Measurements from ENCODE around the gene PLA2G4B.

PLA2G4B gene

GRCh38 chr15:41873711-41874110, 35.1 kb downstream of the PLA2G4B start:
- H3K27ac ChIP-seq, result no peak overlapping the region
- TF ChIP-seq CTCF (conservative IDR thresholded peaks at IDR 0.05), result no peak

GRCh38 chr15:41874736-41875135, 36.1 kb downstream of the PLA2G4B start:
- H3K27ac ChIP-seq, result no peak overlapping the region
- no peak for TF ChIP-seq CTCF (conservative IDR thresholded peaks at IDR 0.05)

DNA sequence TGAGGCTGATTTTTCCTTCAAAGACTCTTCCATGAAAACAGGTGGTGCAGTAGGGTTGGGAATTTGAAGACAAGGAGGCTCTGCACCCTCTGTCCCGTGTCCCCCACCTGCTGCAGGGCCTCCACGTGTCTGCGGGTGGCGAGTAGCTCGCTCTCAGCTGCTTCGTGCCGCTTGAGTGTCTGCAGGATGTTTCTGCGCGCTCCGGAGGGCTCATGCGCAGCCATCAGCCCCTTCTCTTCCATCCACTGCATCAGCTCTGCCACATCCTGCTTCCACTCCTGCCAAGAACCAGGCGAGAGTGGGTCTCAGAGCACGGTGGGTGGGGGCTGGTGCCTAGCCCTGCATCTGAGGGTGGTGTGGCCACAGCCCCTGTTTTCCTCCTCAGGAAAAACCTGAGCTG, 37.4 kb downstream of the PLA2G4B start:
- no peak for TF ChIP-seq CTCF (conservative IDR thresholded peaks at IDR 0.05)
- H3K27ac ChIP-seq, result peak overlapping the region; percentile 72; the same call in 1 of the 2 replicates

DNA sequence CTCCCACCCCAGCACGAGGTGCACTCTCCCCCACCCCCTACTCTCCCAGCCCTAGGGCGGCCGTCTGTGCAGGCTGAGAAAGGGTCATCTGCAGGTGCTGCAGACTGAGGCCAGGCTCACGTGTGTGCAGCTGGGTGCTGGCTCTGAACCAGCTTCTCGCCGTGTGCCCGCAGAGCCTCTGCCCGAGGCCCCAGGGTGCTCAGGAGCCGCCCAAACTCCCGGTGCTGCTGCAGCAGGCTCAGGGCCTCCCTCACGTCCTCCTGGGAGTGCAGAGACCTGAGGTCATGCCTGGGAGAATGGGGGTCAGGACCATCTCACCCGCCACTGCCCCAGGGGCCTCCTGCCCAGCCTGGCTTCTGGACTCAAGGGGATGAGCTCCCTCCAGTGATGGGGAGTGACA, 38.0 kb downstream of the PLA2G4B start:
- peak overlapping the region; percentile 72 for H3K27ac ChIP-seq
- no peak for TF ChIP-seq CTCF (conservative IDR thresholded peaks at IDR 0.05)

- no peak for TF ChIP-seq CTCF (conservative IDR thresholded peaks at IDR 0.05)
- H3K27ac ChIP-seq, result peak overlapping the region; percentile 72
Measured at GRCh38 chr15:41877631-41878354, 39.1 kb downstream of the PLA2G4B start.

DNA sequence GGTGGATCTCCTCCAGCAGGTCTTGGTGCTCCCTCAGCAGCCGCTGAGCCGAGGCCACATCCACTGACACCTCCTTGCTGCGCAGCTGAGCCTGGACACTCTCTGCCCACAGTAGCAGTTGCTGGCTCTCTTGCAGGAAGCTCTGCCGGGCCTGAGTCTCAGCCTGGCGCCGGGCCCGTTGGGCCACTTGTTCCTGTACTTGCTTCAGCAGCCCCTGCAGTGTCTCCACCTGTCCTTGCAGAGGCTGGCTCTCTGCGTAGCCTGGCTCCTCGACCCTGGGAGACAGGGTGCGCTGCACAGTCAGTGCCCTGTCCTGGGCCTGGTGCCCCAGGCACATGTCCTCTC, 39.7 kb downstream of the PLA2G4B start:
- TF ChIP-seq CTCF (conservative IDR thresholded peaks at IDR 0.05), result no peak

DNA sequence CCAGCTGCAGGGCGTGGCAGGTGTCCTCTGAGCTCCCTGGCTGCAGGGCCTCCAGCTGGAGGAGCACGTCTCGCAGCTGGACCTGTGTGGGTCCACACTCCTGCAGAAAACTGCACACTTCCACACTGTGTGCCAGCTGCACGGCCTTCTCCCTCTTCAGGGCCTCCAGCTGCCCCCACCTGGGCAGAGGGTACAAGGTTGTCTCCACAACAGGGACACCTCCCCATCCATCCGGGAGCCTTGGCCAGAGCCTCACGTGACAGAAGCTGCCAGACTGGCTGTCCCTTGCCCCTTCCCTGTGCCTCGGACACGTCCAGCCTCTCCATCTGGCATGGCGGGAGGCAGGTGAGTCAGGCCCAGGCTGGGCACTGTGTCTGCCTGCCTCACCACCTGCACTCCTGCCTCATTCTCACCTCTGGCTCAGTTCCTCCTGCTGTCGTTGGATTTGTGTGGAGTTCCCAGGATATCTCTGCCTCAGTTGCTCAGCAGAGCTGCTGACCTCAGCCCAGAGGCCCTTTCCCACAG, 40.7 kb downstream of the PLA2G4B start:
- TF ChIP-seq CTCF (conservative IDR thresholded peaks at IDR 0.05), result no peak
- H3K27ac ChIP-seq, result no peak overlapping the region; the same call in 1 of the 2 replicates

More for the DNA sequence above, 39.7 kb downstream of the PLA2G4B start:
- H3K27ac ChIP-seq, result peak overlapping the region; percentile 72
